ENCODE measurements around the gene OAS3. TPM values are rescaled to one million over a fixed set of nuclear protein-coding genes. Genes with fewer than 3 reads are reported as not detected.

OAS3 gene
- polyA plus RNA-seq, 4 donors, result 3.8 to 13.1 (median 7.3) TPM

- no peak overlapping the region for H3K4me3 ChIP-seq (ENCODE audit: low read depth in 1 of 3, low read length in 3 of 3)
- H3K27me3 ChIP-seq (ENCODE audit: control insufficient read depth in 3 of 3, insufficient read depth in 3 of 3, low read length in 3 of 3), result no peaks in the 10 kb centered on the region
- 91 to 94% (median 93%) methylated on average over 16 of the region's 16 CpGs for WGBS, 3 donors
- FAIRE-seq (no peak), DNase-seq (no peak)
- H3K27ac ChIP-seq (ENCODE audit: low read depth in 1 of 3, low read length in 2 of 3), result no peak overlapping the region
- peaks cover 2 to 11% (median 4%) of the 10 kb centered on the region in 3 donors for H3K4me1 ChIP-seq (ENCODE audit: control insufficient read depth in 3 of 3, insufficient read depth in 2 of 3, low read depth in 1 of 3, low read length in 2 of 3)
- H3K36me3 ChIP-seq (ENCODE audit: control insufficient read depth in 3 of 3, insufficient read depth in 2 of 3, low read depth in 1 of 3, low read length in 3 of 3), result peaks cover 2 to 39% (median 4%) of the 10 kb centered on the region in 3 donors
- H3K9me3 ChIP-seq (ENCODE audit: control insufficient read depth in 2 of 2, insufficient read depth in 1 of 2, low read depth in 1 of 2, low read length in 1 of 2), result no peaks in the 10 kb centered on the region
Observed at GRCh38 chr12:112941528-112942335, 3.5 kb downstream of the OAS3 start.

GRCh38 chr12:112942572-112942971 lies 4.3 kb downstream of the OAS3 start:
- FAIRE-seq, result no peak
- no peak for DNase-seq
- Histone ChIP-seq H3K9me3 (ENCODE audit: control insufficient read depth in 2 of 2, insufficient read depth in 1 of 2, low read depth in 1 of 2, low read length in 1 of 2) (no peaks in the 10 kb centered on the region), H3K4me1 (ENCODE audit: control insufficient read depth in 3 of 3, insufficient read depth in 2 of 3, low read depth in 1 of 3, low read length in 2 of 3) (peaks cover 2 to 11% (median 4%) of the 10 kb centered on the region in 3 donors), H3K27ac (ENCODE audit: low read depth in 1 of 3, low read length in 2 of 3) (no peak overlapping the region), H3K27me3 (ENCODE audit: control insufficient read depth in 3 of 3, insufficient read depth in 3 of 3, low read length in 3 of 3) (no peaks in the 10 kb centered on the region), H3K4me3 (ENCODE audit: low read depth in 1 of 3, low read length in 3 of 3) (no peak overlapping the region), H3K36me3 (ENCODE audit: control insufficient read depth in 3 of 3, insufficient read depth in 2 of 3, low read depth in 1 of 3, low read length in 3 of 3) (peaks cover 2 to 40% (median 4%) of the 10 kb centered on the region in 3 donors)
- WGBS, 3 donors, result 94 to 100% (median 100%) methylated on average over 1 of the region's 1 CpG

- H3K36me3 ChIP-seq (ENCODE audit: control insufficient read depth in 3 of 3, insufficient read depth in 2 of 3, low read depth in 1 of 3, low read length in 3 of 3), result peaks cover 2 to 52% (median 4%) of the 10 kb centered on the region in 3 donors
- no peaks in the 10 kb centered on the region for H3K27me3 ChIP-seq (ENCODE audit: control insufficient read depth in 3 of 3, insufficient read depth in 3 of 3, low read length in 3 of 3)
- no peak overlapping the region for H3K27ac ChIP-seq (ENCODE audit: low read depth in 1 of 3, low read length in 2 of 3)
- H3K4me3 ChIP-seq (ENCODE audit: low read depth in 1 of 3, low read length in 3 of 3), result no peak overlapping the region
- no peaks in the 10 kb centered on the region for H3K9me3 ChIP-seq (ENCODE audit: control insufficient read depth in 2 of 2, insufficient read depth in 1 of 2, low read depth in 1 of 2, low read length in 1 of 2)
- FAIRE-seq (no peak), DNase-seq (no peak)
- WGBS, 3 donors, result 95 to 98% (median 97%) methylated on average over 15 of the region's 15 CpGs
- peaks cover 2 to 5% (median 4%) of the 10 kb centered on the region in 3 donors for H3K4me1 ChIP-seq (ENCODE audit: control insufficient read depth in 3 of 3, insufficient read depth in 2 of 3, low read depth in 1 of 3, low read length in 2 of 3)
Observed at GRCh38 chr12:112944024-112944690, 5.9 kb downstream of the OAS3 start.

- FAIRE-seq (no peak), DNase-seq (no peak)
- no peaks in the 10 kb centered on the region for H3K9me3 ChIP-seq (ENCODE audit: control insufficient read depth in 2 of 2, insufficient read depth in 1 of 2, low read depth in 1 of 2, low read length in 1 of 2)
- no peak overlapping the region for H3K4me3 ChIP-seq (ENCODE audit: low read depth in 1 of 3, low read length in 3 of 3)
- H3K27me3 ChIP-seq (ENCODE audit: control insufficient read depth in 3 of 3, insufficient read depth in 3 of 3, low read length in 3 of 3), result no peaks in the 10 kb centered on the region
- H3K27ac ChIP-seq (ENCODE audit: low read depth in 1 of 3, low read length in 2 of 3), result no peak overlapping the region
- H3K36me3 ChIP-seq (ENCODE audit: control insufficient read depth in 3 of 3, insufficient read depth in 2 of 3, low read depth in 1 of 3, low read length in 3 of 3), result peaks cover 2 to 57% (median 6%) of the 10 kb centered on the region in 3 donors
- H3K4me1 ChIP-seq (ENCODE audit: control insufficient read depth in 3 of 3, insufficient read depth in 2 of 3, low read depth in 1 of 3, low read length in 2 of 3), result no peaks in the 10 kb centered on the region
- WGBS, 3 donors, result 94 to 97% (median 95%) methylated on average over 4 of the region's 4 CpGs
Observed at GRCh38 chr12:112945515-112945914, 7.2 kb downstream of the OAS3 start.

- 90 to 95% (median 91%) methylated on average over 14 of the region's 14 CpGs for WGBS, 3 donors
- no peaks in the 10 kb centered on the region for H3K4me1 ChIP-seq (ENCODE audit: control insufficient read depth in 3 of 3, insufficient read depth in 2 of 3, low read depth in 1 of 3, low read length in 2 of 3)
- no peak overlapping the region for H3K27ac ChIP-seq (ENCODE audit: low read depth in 1 of 3, low read length in 2 of 3)
- DNase-seq, result no peak
- peaks cover 2 to 58% (median 6%) of the 10 kb centered on the region in 3 donors for H3K36me3 ChIP-seq (ENCODE audit: control insufficient read depth in 3 of 3, insufficient read depth in 2 of 3, low read depth in 1 of 3, low read length in 3 of 3)
- H3K9me3 ChIP-seq (ENCODE audit: control insufficient read depth in 2 of 2, insufficient read depth in 1 of 2, low read depth in 1 of 2, low read length in 1 of 2), result no peaks in the 10 kb centered on the region
- no peak overlapping the region for H3K4me3 ChIP-seq (ENCODE audit: low read depth in 1 of 3, low read length in 3 of 3)
- FAIRE-seq, result no peak
- H3K27me3 ChIP-seq (ENCODE audit: control insufficient read depth in 3 of 3, insufficient read depth in 3 of 3, low read length in 3 of 3), result no peaks in the 10 kb centered on the region
Observed at GRCh38 chr12:112946236-112947000, 8.1 kb downstream of the OAS3 start.

- H3K36me3 ChIP-seq (ENCODE audit: control insufficient read depth in 3 of 3, insufficient read depth in 2 of 3, low read depth in 1 of 3, low read length in 3 of 3), result peaks cover 2 to 50% (median 4%) of the 10 kb centered on the region in 3 donors
- no peaks in the 10 kb centered on the region for H3K4me1 ChIP-seq (ENCODE audit: control insufficient read depth in 3 of 3, insufficient read depth in 2 of 3, low read depth in 1 of 3, low read length in 2 of 3)
- H3K27me3 ChIP-seq (ENCODE audit: control insufficient read depth in 3 of 3, insufficient read depth in 3 of 3, low read length in 3 of 3), result no peaks in the 10 kb centered on the region
- no peak for DNase-seq
- no peak overlapping the region for H3K27ac ChIP-seq (ENCODE audit: low read depth in 1 of 3, low read length in 2 of 3)
- H3K4me3 ChIP-seq (ENCODE audit: low read depth in 1 of 3, low read length in 3 of 3), result no peak overlapping the region
- 0 to 49% (median 38%) methylated on average over 1 of the region's 1 CpG for WGBS, 3 donors
- no peak for FAIRE-seq
- H3K9me3 ChIP-seq (ENCODE audit: control insufficient read depth in 2 of 2, insufficient read depth in 1 of 2, low read depth in 1 of 2, low read length in 1 of 2), result no peaks in the 10 kb centered on the region
Observed at GRCh38 chr12:112947314-112947713, 9.0 kb downstream of the OAS3 start.

- H3K9me3 ChIP-seq (ENCODE audit: control insufficient read depth in 2 of 2, insufficient read depth in 1 of 2, low read depth in 1 of 2, low read length in 1 of 2), result no peaks in the 10 kb centered on the region
- no peak overlapping the region for H3K4me3 ChIP-seq (ENCODE audit: low read depth in 1 of 3, low read length in 3 of 3)
- WGBS, 3 donors, result 96 to 100% (median 96%) methylated on average over 5 of the region's 5 CpGs
- H3K4me1 ChIP-seq (ENCODE audit: control insufficient read depth in 3 of 3, insufficient read depth in 2 of 3, low read depth in 1 of 3, low read length in 2 of 3), result no peaks in the 10 kb centered on the region
- no peak for FAIRE-seq
- H3K27me3 ChIP-seq (ENCODE audit: control insufficient read depth in 3 of 3, insufficient read depth in 3 of 3, low read length in 3 of 3), result no peaks in the 10 kb centered on the region
- no peak overlapping the region for H3K27ac ChIP-seq (ENCODE audit: low read depth in 1 of 3, low read length in 2 of 3)
- no peak for DNase-seq
- peaks cover 2 to 48% (median 4%) of the 10 kb centered on the region in 3 donors for H3K36me3 ChIP-seq (ENCODE audit: control insufficient read depth in 3 of 3, insufficient read depth in 2 of 3, low read depth in 1 of 3, low read length in 3 of 3)
Observed at GRCh38 chr12:112947761-112948160, 9.5 kb downstream of the OAS3 start.

GRCh38 chr12:112948806-112949205 lies 10.5 kb downstream of the OAS3 start:
- H3K36me3 ChIP-seq (ENCODE audit: control insufficient read depth in 3 of 3, insufficient read depth in 2 of 3, low read depth in 1 of 3, low read length in 3 of 3), result peaks cover 2 to 41% (median 4%) of the 10 kb centered on the region in 3 donors
- H3K27me3 ChIP-seq (ENCODE audit: control insufficient read depth in 3 of 3, insufficient read depth in 3 of 3, low read length in 3 of 3), result no peaks in the 10 kb centered on the region
- no peak overlapping the region for H3K4me3 ChIP-seq (ENCODE audit: low read depth in 1 of 3, low read length in 3 of 3)
- no peaks in the 10 kb centered on the region for H3K9me3 ChIP-seq (ENCODE audit: control insufficient read depth in 2 of 2, insufficient read depth in 1 of 2, low read depth in 1 of 2, low read length in 1 of 2)
- FAIRE-seq (no peak), DNase-seq (no peak)
- no peak overlapping the region for H3K27ac ChIP-seq (ENCODE audit: low read depth in 1 of 3, low read length in 2 of 3)
- 93 to 96% (median 95%) methylated on average over 7 of the region's 7 CpGs for WGBS, 3 donors
- no peaks in the 10 kb centered on the region for H3K4me1 ChIP-seq (ENCODE audit: control insufficient read depth in 3 of 3, insufficient read depth in 2 of 3, low read depth in 1 of 3, low read length in 2 of 3)

Data from small intestine (tissue), 7 donors.